22Rv1 (cell line): ENCODE results near the gene ISOC2.

Experiments
- CTCF ChIP-seq: fragments of 450-650 bp; IDR thresholded peaks from 2 replicates; pipeline ENCODE4 v1.5.1; 2017; ENCODE audit warnings: mild to moderate bottlenecking
- ZFX ChIP-seq: fragments of 450-650 bp; IDR thresholded peaks from 2 replicates; pipeline ENCODE4 v1.6.1; 2017; ENCODE audit warnings: antibody characterized with exemption, borderline replicate concordance

GRCh38 chr19:55504981-55505380, 43.5 kb upstream of the ISOC2 start:
- TF ChIP-seq CTCF (no peak), ZFX (no peak)
